GM18508 (cell line): ENCODE results near the gene CSDE1.

Experiments
- ATAC-seq: cut with Tn5 transposase; IDR thresholded peaks from one replicate; pipeline ENCODE4 v1.9.1; 2021; ENCODE audit warnings: moderate number of reproducible peaks; ENCODE audit not compliant: insufficient read depth, unreplicated experiment

The CSDE1 gene

DNA sequence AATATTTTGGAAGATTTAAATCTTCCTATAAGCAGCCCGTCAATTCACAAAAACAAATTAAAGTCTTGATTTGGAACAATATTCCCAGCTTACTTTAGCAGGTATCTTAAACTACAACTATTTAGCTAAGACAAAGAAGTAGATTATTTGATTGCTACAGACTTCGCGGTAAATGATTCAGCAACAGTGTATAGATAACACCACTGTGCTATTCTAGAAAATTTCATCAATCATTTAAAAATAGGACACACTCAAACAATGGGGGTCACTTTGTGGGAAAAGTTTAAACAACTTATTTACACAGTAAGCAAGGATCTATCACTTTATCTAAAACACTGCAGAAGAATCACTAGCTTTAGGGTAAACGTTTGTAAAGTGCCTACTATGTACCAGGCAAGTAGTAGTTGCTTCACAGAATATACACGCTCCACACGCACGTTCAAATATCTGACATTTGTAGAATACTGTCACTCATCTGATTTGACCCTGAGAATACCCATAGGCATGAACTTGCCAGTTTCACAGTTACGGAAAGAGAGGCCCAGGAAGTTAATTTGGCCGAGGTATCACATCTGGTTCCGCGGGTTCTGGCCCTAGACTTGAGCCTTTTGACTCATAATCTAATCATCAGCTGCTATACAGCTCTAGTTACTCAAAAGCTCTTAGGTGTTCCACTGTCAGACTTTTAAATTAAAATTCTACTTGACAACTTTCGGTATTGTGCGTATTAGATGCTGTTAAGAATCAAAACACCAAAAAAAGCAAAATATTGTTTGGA lies 88.8 kb downstream of the CSDE1 start:
- no peak for ATAC-seq

DNA sequence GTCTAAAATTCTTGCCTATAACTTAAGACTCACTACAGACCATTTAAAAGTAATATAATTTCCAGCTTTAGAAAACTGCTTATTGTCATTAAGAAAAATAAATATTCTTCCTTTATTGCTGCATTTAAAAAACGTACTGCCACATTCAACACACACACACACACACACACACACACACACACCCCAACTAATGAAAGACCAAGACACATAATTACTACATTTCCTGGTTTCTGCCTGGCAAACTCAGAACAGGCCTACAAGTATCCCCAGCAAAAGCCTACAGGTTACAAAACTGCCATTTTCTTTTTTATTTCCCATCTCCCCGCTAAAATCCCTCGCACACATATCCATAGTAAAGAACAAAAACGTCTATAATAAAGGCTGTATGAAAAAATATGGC lies 89.4 kb downstream of the CSDE1 start:
- no peak for ATAC-seq

DNA sequence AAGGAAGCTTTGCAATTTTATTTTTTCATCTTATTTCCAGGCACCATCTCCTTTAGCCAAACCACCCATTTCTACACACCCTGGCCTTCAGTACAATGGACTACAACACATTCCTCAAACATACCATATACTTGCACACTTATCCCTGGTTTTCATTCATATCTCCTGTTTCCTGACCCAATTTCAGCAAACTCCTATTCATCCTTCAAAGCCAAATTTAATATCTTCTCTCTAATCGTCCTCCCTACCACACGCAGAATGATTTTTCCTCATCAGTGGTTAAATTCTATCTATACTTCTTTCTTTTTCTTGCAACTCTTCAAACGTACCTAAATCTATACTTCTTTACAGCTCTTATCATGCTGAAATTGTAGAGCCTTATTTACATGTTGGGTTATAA lies 90.8 kb downstream of the CSDE1 start:
- ATAC-seq: no peak
